ENCODE measurements around the gene TADA1. TPM values are rescaled to one million over a fixed set of nuclear protein-coding genes. Genes with fewer than 3 reads are reported as not detected.
"Not testable (repeated sequence)": the region's sequence is repeated elsewhere in the genome, so short reads cannot be mapped to it uniquely, and the experiment has no call there.

TADA1 gene
- total and polyA plus RNA-seq, 3 donors from 2014 or later: 19.2 to 25.8 (median 22.0) TPM

DNA sequence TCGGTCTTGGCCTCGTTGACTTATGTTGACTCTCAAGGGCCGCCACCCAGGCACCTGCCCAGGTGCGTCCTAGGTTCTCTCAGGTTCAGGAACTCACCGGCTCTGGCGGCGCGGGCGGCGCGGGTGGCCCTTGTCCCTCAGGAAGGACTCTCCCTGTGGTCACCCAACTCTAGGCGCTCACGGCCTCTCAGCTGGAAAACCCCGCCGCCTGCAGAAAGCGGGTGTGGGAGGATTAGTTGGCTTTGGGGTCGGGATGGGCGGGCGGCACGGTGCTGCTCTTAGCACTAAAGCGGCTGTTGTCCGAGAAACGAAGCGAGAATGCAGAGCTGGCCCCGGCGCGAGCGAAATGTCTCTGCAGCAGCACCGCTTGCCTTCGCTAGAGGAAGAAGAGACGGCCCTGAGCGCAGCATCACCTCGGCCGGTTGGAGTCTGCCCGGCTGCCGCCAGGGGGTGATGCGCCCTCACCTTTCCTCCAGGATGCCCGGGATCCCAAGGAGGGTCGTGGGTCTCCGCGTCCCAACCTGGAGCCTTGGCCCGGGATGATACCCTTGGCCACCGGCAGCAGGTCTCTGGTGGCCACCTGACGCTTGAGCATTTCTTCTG, 8.1 kb upstream of the TADA1 start:
- Histone ChIP-seq H3K4me1 (peaks cover 8% of the 10 kb centered on the region), H3K4me3 (peak overlapping the region in 1 of 2 donors; percentile 34), H3K36me3 (ENCODE audit: low read depth, missing control alignments) (no peaks in the 10 kb centered on the region), H3K9me3 (no peaks in the 10 kb centered on the region), H3K27ac (no peak overlapping the region), H3K27me3 (no peaks in the 10 kb centered on the region)
- DNase-seq: peak; percentile 76
- intact Hi-C loops (cut with DNase I; ENCODE audit: low total_unique reads): no loop called here
- TF ChIP-seq, protein P1, sequence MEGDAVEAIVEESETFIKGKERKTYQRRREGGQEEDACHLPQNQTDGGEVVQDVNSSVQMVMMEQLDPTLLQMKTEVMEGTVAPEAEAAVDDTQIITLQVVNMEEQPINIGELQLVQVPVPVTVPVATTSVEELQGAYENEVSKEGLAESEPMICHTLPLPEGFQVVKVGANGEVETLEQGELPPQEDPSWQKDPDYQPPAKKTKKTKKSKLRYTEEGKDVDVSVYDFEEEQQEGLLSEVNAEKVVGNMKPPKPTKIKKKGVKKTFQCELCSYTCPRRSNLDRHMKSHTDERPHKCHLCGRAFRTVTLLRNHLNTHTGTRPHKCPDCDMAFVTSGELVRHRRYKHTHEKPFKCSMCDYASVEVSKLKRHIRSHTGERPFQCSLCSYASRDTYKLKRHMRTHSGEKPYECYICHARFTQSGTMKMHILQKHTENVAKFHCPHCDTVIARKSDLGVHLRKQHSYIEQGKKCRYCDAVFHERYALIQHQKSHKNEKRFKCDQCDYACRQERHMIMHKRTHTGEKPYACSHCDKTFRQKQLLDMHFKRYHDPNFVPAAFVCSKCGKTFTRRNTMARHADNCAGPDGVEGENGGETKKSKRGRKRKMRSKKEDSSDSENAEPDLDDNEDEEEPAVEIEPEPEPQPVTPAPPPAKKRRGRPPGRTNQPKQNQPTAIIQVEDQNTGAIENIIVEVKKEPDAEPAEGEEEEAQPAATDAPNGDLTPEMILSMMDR (IDR thresholded peaks at IDR 0.05): peak; percentile 64 to 70 (median 65)
- TF ChIP-seq POLR2A (IDR thresholded peaks at IDR 0.05): no peak
- 3 to 6% methylated on average over 18 to 44 of the region's 44 CpGs for WGBS, 2 donors

DNA sequence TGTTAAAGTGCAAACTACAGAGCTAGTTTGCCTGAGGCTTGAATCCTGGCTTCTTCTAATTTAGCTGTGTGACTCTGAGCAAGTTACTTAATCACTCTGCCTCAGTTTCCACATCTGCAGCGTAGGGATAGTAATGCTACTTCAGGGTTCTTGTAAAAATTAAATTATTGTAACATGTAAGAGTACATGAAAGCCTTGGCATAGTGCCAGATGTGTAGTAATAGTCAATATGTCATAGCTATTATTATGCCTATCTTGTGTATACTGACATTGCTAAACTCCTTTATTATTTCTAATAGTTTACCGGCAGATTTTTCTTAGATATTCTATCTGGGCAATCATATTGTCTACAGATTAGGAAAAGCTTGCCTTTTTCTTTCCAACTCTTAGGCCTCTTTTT, 6.8 kb upstream of the TADA1 start:
- 44 to 60% methylated on average over 2 of the region's 2 CpGs for WGBS, 2 donors
- no peaks in the 10 kb centered on the region for H3K9me3 ChIP-seq
- no peaks in the 10 kb centered on the region for H3K36me3 ChIP-seq (ENCODE audit: low read depth, missing control alignments)
- peaks cover 8% of the 10 kb centered on the region for H3K4me1 ChIP-seq
- TF ChIP-seq, protein P1 (IDR thresholded peaks at IDR 0.05): no peak
- TF ChIP-seq POLR2A (IDR thresholded peaks at IDR 0.05): no peak
- no peak overlapping the region for H3K4me3 ChIP-seq
- no peak overlapping the region for H3K27ac ChIP-seq
- intact Hi-C loops (cut with DNase I; ENCODE audit: low total_unique reads): no loop called here
- H3K27me3 ChIP-seq: no peaks in the 10 kb centered on the region
- DNase-seq: no peak

DNA sequence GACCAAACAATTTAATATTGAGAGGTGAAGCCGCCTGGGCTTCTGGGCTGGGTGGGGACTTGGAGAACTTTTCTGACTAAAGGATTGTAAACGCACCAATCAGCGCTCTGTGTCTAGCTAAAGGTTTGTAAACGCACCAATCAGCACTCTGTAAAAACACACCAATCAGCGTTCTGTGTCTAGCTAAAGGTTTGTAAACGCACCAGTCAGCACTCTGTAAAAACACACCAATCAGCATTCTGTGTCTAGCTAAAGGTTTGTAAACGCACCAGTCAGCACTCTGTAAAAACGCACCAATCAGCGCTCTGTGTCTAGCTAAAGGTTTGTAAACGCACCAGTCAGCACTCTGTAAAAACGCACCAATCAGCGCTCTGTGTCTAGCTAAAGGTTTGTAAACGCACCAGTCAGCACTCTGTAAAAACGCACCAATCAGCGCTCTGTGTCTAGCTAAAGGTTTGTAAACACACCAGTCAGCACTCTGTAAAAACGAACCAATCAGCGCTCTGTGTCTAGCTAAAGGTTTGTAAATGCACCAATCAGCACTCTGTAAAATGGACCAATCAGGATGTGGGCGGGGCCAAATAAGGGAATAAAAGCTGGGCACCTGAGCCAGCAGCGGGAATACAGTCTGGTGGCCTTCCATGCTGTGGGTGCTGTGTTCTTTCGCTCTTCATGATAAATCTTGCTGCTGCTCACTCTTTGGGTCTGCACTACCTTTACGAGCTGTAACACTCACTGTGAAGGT, 2.3 kb upstream of the TADA1 start:
- H3K27ac ChIP-seq; intact Hi-C loops (cut with DNase I; ENCODE audit: low total_unique reads); H3K27me3 ChIP-seq; H3K4me1 ChIP-seq; H3K9me3 ChIP-seq; H3K36me3 ChIP-seq (ENCODE audit: low read depth, missing control alignments); H3K4me3 ChIP-seq: not testable (repeated sequence)
- WGBS, 2 donors: 93 to 95% methylated on average over 21 of the region's 21 CpGs
- peak; percentile 52 for DNase-seq

DNA sequence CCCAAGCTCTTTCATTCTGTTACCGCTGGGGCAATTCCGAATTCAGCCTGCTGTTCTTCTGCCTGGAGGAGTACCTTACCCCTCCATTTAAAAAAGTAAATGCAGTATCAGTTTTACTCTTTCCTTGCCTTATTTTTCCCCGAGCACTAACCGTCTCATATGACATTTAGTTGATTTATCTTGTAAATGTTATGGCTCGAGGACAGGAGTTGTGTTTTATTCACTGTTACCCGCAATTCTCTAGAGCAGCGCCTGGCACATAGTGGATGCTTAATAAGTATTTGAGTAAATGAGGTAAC, 425 bp upstream of the TADA1 start:
- H3K9me3 ChIP-seq: no peaks in the 10 kb centered on the region
- intact Hi-C loops (cut with DNase I; ENCODE audit: low total_unique reads): no loop called here
- H3K27ac ChIP-seq: peak overlapping the region in 1 of 2 donors; percentile 34
- no peaks in the 10 kb centered on the region for H3K27me3 ChIP-seq
- H3K4me3 ChIP-seq: peak overlapping the region; percentile 85 to 92
- H3K4me1 ChIP-seq: peaks cover 8% of the 10 kb centered on the region
- H3K36me3 ChIP-seq (ENCODE audit: low read depth, missing control alignments): no peaks in the 10 kb centered on the region
- no peak for TF ChIP-seq POLR2A (IDR thresholded peaks at IDR 0.05)
- TF ChIP-seq, protein P1 (IDR thresholded peaks at IDR 0.05): peak; percentile 10 to 54 (median 13)
- no peak for DNase-seq
- WGBS, 2 donors: 0 to 1% methylated on average over 7 of the region's 7 CpGs

DNA sequence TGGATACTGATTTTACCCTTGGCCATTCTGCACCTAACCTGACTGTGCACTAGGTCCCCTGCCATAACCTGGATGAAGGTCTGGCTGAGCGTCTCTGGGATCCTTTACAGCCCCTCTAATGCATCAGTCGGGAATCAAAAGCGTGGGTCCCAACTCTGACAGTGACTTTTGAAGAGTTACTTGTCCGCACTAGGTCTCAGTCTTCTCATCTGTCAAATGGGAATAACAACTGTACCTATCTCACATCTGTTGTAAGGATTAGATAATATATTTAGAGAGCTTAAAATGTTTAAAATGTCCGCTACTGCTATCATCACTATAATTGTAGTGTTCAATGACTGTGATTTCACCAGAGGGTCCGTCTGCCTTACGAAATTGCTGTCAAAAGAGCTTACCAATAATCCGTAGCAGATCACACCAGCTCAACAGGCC, 746 bp downstream of the TADA1 start:
- no peak for DNase-seq
- no peaks in the 10 kb centered on the region for H3K36me3 ChIP-seq (ENCODE audit: low read depth, missing control alignments)
- H3K4me3 ChIP-seq: peak overlapping the region; percentile 85 to 92
- TF ChIP-seq, protein P1 (IDR thresholded peaks at IDR 0.05): no peak
- no peak for TF ChIP-seq POLR2A (IDR thresholded peaks at IDR 0.05)
- WGBS, 2 donors: 22 to 25% methylated on average over 8 of the region's 8 CpGs
- peaks cover 8% of the 10 kb centered on the region for H3K4me1 ChIP-seq
- intact Hi-C loops (cut with DNase I; ENCODE audit: low total_unique reads): no loop called here
- peak overlapping the region; percentile 80 to 94 for H3K27ac ChIP-seq
- H3K27me3 ChIP-seq: no peaks in the 10 kb centered on the region
- H3K9me3 ChIP-seq: no peaks in the 10 kb centered on the region

Data from testis (tissue), 3 donors.